GM19193 (cell line): ENCODE measurements around the gene BBS9.

Experiments
- POLR2A ChIP-seq: IDR thresholded peaks from 4 replicates; pipeline ENCODE4 v1.6.1; 2011; ENCODE audit not compliant: insufficient read depth, insufficient read length; ENCODE audit errors: extremely low read depth

Gene BBS9

GRCh38 chr7:33654676-33655075, 525.3 kb downstream of the BBS9 start:
- TF ChIP-seq POLR2A, result no peak
